Measurements from ENCODE around the gene NRP2.

NRP2 gene

DNA sequence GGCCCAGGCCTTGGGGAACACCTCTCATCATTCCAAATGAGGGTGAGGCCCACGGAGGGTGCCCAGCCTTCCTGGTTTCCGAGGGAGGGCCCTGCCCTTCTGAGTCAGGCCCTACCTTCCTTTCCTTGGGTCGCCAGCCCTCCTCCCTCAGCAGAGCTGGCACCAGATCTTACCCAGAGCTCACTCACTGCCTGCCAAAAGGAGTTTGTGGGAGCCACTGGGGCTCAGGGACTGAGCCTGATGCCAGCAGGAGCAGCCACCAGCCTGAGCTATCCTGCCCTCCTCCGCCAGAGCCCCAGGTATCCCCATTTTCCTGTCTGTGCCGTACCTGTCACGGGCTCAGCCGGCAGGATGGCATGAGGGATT is 64.1 kb downstream of the NRP2 start:
- TF ChIP-seq, protein P1, sequence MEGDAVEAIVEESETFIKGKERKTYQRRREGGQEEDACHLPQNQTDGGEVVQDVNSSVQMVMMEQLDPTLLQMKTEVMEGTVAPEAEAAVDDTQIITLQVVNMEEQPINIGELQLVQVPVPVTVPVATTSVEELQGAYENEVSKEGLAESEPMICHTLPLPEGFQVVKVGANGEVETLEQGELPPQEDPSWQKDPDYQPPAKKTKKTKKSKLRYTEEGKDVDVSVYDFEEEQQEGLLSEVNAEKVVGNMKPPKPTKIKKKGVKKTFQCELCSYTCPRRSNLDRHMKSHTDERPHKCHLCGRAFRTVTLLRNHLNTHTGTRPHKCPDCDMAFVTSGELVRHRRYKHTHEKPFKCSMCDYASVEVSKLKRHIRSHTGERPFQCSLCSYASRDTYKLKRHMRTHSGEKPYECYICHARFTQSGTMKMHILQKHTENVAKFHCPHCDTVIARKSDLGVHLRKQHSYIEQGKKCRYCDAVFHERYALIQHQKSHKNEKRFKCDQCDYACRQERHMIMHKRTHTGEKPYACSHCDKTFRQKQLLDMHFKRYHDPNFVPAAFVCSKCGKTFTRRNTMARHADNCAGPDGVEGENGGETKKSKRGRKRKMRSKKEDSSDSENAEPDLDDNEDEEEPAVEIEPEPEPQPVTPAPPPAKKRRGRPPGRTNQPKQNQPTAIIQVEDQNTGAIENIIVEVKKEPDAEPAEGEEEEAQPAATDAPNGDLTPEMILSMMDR (IDR thresholded peaks at IDR 0.05; ENCODE audit: extremely low read depth, insufficient read depth, missing control alignments) = no peak
- DNase-seq (ENCODE audit: low spot score) = no peak
- in situ Hi-C loops (cut with MboI; ENCODE audit: low pct_unique_long_range_greater_than_20kb, low sequenced_read_pairs, unreplicated experiment) = no loop called here

GRCh38 chr2:205747829-205748386 is 65.6 kb downstream of the NRP2 start:
- in situ Hi-C loops (cut with MboI; ENCODE audit: low pct_unique_long_range_greater_than_20kb, low sequenced_read_pairs, unreplicated experiment) = no loop called here
- TF ChIP-seq, protein P1 (IDR thresholded peaks at IDR 0.05; ENCODE audit: extremely low read depth, insufficient read depth, missing control alignments) = no peak
- no peak for DNase-seq (ENCODE audit: low spot score)

DNA sequence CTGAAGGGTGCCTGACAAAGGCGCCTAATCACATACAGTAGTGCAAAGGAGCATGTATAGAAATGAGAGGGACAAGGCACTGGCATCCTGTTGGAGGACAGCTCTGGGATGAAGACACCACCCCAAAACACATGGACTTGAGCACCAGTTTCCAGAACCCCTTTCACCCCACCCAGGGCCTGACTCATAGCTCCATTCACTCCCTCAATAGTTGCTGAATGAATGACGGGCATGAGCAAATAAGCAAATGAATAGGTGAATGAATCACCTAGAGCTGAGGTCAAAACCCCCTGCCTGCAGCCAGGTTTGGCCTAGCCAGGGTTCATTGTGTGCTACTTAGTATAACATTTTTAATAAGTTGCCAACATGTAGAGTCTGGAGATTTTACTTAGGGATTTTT is 66.3 kb downstream of the NRP2 start:
- in situ Hi-C loops (cut with MboI; ENCODE audit: low pct_unique_long_range_greater_than_20kb, low sequenced_read_pairs, unreplicated experiment) = no loop called here
- TF ChIP-seq, protein P1 (IDR thresholded peaks at IDR 0.05; ENCODE audit: extremely low read depth, insufficient read depth, missing control alignments) = no peak
- no peak for DNase-seq (ENCODE audit: low spot score)

DNA sequence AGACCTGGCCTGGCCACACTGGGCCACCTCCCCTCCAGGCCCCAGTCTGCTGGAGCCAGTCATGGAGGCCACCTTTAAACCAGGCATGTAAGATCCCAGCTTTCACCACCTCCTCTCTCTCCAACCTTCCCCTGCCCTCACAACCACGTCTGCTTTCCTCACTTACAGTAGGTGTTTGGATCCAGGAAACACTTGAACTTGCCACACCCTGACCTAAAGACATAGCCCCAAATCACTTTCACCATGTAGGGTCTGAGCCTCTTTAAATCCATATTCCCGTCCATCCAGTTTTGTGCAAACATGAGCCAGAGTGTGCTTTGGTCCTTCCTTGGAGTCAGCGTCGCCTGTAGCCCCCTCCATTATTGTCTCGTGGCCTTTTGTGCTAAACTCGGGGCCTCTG is 66.8 kb downstream of the NRP2 start:
- DNase-seq (ENCODE audit: low spot score) = no peak
- TF ChIP-seq, protein P1 (IDR thresholded peaks at IDR 0.05; ENCODE audit: extremely low read depth, insufficient read depth, missing control alignments) = no peak
- in situ Hi-C loops (cut with MboI; ENCODE audit: low pct_unique_long_range_greater_than_20kb, low sequenced_read_pairs, unreplicated experiment) = no loop called here

GRCh38 chr2:205750797-205751196 is 68.5 kb downstream of the NRP2 start:
- in situ Hi-C loops (cut with MboI; ENCODE audit: low pct_unique_long_range_greater_than_20kb, low sequenced_read_pairs, unreplicated experiment) = no loop called here
- DNase-seq (ENCODE audit: low spot score) = no peak

DNA sequence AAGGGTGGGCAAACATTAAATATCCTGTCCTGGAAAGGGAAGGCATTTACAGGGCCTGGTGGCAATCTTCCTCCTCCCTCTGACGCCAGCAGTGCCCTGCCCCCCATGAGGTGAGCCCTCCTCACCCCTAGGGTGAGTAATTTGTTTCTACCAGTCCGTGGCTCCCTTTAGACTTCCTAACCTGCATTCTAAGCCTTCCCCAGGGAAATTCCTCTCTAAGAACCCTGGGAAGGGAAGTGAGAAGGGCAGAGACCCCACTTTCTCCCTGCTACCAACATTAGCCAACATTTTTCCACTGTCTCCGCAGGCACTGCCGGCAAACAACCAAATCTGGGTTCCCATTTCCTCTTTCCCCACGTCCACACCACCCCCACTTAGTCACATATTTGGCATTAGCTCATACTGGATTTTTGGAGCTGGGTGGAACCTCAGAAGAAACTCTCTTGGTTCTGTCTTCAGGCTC is 69.3 kb downstream of the NRP2 start:
- TF ChIP-seq, protein P1 (IDR thresholded peaks at IDR 0.05; ENCODE audit: extremely low read depth, insufficient read depth, missing control alignments) = no peak
- no peak for DNase-seq (ENCODE audit: low spot score)
- in situ Hi-C loops (cut with MboI; ENCODE audit: low pct_unique_long_range_greater_than_20kb, low sequenced_read_pairs, unreplicated experiment) = no loop called here

More at GRCh38 chr2:205750797-205751196, 68.5 kb downstream of the NRP2 start:
- TF ChIP-seq, protein P1 (IDR thresholded peaks at IDR 0.05; ENCODE audit: extremely low read depth, insufficient read depth, missing control alignments) = no peak

Measured in GM13977 (cell line).